GM19043 (cell line): ENCODE measurements around the gene AGA.

Experiments
- ATAC-seq: cut with Tn5 transposase; IDR thresholded peaks from one replicate; pipeline ENCODE4 v1.9.1; 2021; ENCODE audit warnings: low read depth; ENCODE audit not compliant: unreplicated experiment

The AGA gene

GRCh38 chr4:177393236-177393635, 49.0 kb downstream of the AGA start:
- ATAC-seq, result peak; percentile 66

DNA sequence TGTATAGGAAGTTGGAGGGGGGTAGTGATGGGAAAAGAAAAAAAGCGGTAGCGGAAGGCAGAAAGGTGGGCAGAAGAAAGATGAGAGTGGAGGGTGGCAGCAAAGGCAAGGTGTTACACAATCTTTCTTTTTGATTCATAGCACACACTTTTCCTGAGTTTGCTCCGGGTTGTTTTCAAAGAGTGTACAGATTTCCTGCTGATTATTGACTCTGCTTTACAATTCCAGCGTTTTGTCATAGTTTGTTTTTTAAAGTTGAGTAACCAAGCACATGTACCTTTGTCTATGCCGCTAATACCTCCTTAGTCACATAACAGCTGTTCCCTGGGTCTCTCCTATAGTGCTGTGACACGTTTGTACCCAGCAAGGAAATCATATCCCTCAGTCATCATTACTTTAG, 50.3 kb downstream of the AGA start:
- ATAC-seq, result no peak

- ATAC-seq, result no peak
These were observed 51.0 kb downstream of the AGA start for GRCh38 chr4:177391287-177391686.

GRCh38 chr4:177386278-177386815, 55.9 kb downstream of the AGA start:
- ATAC-seq, result no peak

- no peak for ATAC-seq
These were observed 56.5 kb downstream of the AGA start for GRCh38 chr4:177385576-177386277.

DNA sequence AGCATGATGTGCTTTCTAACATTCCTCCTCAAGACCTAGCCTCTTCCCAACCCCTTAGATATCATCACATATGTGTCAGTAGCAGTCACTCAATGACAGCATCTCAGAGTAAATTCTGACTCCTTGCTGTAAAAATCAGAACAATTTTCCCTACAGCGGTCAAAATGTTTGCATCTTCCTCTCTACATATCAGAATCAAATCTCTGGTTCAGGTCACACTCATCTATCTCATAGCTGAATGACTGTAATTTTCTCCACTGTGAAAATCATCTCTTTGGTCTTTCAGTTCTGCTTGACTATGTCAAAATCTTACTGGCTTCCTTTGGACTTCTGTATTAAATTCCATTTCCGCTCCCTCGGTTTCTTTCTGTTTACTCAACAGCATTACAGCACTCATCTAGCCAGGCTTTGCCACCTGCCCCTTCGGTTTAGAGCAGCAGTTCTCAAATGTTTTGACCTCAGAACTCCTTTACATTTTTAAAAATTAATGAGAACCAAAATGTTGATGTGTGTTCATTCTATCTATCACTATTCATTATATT, 57.3 kb downstream of the AGA start:
- no peak for ATAC-seq

GRCh38 chr4:177381762-177382310, 60.4 kb downstream of the AGA start:
- no peak for ATAC-seq
